PC-9 (cell line): ENCODE data around the gene SEMA3C.

Experiments used
- EZH2 ChIP-seq: fragments of 200-600 bp; sonication (generic); IDR thresholded peaks from 2 replicates; pipeline ENCODE4 v1.8.0; 2017; ENCODE audit warnings: antibody characterized with exemption, low read depth
- TF ChIP-seq, protein P1 (sequence below): fragments of 200-600 bp; sonication (generic); conservative IDR thresholded peaks from 2 replicates; pipeline ENCODE4 v1.6.1; 2017; ENCODE audit warnings: mixed run types, antibody characterized with exemption, mild to moderate bottlenecking, moderate library complexity

DNA sequence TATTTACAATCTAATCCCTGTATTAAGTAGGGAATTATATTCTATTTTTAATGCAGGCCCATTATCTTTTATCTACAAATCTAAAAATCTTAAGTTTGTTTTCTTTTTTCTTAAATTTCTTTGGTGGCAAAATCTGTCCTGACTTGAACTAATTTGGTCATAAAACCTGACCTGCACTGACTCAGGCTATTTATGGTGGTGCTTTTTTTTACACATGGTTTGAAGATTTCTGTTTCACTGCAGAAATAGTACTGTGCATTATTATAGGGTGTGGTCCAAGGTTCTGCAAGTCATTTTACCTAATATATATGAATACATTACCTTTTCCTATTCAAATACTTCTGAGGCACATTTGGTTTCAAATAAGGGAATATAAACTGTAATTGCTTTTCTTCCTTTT, 143.4 kb downstream of the SEMA3C start:
- TF ChIP-seq, protein P1, sequence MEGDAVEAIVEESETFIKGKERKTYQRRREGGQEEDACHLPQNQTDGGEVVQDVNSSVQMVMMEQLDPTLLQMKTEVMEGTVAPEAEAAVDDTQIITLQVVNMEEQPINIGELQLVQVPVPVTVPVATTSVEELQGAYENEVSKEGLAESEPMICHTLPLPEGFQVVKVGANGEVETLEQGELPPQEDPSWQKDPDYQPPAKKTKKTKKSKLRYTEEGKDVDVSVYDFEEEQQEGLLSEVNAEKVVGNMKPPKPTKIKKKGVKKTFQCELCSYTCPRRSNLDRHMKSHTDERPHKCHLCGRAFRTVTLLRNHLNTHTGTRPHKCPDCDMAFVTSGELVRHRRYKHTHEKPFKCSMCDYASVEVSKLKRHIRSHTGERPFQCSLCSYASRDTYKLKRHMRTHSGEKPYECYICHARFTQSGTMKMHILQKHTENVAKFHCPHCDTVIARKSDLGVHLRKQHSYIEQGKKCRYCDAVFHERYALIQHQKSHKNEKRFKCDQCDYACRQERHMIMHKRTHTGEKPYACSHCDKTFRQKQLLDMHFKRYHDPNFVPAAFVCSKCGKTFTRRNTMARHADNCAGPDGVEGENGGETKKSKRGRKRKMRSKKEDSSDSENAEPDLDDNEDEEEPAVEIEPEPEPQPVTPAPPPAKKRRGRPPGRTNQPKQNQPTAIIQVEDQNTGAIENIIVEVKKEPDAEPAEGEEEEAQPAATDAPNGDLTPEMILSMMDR: no peak
- no peak for TF ChIP-seq EZH2
